HL-60/S4 treated with retinoic acid at 250 ng/mL for 4 days and 3 days (cell line): ENCODE data around the gene POU2F1.
"Not testable (repeated sequence)": the region's sequence is repeated elsewhere in the genome, so short reads cannot be mapped to it uniquely, and the experiment has no call there.

Source experiments
- in situ Hi-C: fragments of 300-500 bp; cut with MboI; formaldehyde crosslinking; loops from 2 replicates; pipeline ENCODE4 v1.7.0; 2022; ENCODE audit warnings: low sequenced_read_pairs

POU2F1 gene

GRCh38 chr1:167230437-167230836, 9.8 kb downstream of the POU2F1 start:
- in situ Hi-C loops: no loop called here

DNA sequence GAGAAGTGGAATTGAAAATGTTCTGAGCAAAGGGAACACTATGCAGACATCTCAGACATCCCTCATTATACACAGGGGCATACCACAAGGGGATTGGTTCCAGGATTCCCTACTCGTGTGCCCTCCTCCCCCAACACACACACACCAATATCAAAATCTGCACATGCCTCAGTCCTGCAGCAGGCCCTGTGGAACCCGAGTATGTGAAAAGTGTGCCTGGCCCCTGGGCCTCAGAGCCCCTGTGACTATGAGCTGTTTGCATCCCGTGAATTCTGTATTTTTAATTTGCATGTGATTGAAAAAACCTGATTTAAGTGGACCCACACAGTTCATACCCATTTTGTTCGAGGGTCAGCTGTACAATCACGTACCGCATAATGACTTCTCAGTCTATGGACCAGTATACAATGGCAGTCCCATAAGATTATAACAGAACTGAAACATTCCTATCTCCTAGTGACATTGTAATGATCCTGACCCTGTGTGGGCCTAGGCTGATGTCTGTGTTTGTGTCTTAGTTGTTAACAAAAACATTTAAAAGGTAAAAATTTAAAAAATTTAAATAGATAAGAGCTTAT, 11.3 kb downstream of the POU2F1 start:
- in situ Hi-C loops: no loop called here

DNA sequence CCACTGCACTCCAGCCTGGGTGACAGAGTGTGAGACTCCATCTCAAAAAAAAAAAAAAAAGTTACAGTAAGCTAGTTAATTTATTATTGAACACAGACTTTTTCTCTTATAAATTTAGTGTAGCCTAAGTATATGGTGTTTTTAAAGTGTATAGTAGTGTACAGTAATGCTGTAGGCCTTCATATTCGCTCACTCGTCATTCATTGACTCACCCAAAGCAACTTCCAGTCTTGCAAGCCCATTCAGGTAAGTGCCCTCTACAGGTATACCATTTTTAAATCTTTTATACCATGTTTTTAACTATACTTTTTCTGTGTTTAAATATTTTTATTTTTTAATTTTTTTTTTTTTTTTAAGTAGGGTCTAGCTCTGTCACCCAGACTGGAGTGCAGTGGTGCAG, 12.1 kb downstream of the POU2F1 start:
- in situ Hi-C loops: no loop called here

- in situ Hi-C loops: no loop called here
Observed at GRCh38 chr1:167233373-167233772, 12.7 kb downstream of the POU2F1 start.

DNA sequence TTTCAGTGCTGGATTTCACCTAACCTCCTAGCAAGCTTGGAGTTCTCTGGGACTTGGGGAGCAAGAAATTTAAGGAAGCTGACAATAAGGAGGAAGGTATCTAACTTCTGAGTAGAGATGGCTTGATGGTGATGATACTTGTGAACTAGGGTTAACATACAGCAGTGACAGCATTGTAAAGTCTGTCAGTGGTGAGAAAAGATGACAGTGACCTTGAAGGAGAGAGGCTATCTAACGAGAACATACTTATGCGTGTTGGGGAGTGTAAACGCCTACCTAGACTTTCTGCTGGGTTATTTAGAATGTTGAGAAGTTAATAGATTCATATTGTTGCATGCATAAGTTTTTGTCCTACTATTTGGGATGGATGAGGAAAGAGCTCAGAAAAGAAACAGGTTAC, 16.3 kb downstream of the POU2F1 start:
- in situ Hi-C loops: no loop called here

DNA sequence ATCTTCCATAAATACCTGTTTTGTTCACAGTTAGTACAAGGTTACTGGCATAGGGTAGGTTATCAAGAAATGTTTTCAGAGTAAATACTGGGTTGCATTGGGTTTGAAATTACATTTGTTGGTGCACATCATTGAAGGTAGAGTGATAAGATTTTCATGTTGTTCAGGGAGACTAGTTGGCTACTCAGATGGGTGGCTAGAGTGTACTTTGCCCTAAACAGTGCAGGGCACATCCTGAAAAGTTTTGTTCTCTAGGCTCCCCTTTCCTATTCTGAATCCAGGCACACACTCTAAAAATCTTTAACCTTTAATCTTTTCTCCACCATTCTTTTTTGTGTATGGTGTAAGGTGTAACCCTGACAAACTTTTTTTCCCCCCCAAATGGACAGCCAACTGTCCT, 18.0 kb downstream of the POU2F1 start:
- in situ Hi-C loops: no loop called here

GRCh38 chr1:167239257-167239656, 18.6 kb downstream of the POU2F1 start:
- in situ Hi-C loops: no loop called here

DNA sequence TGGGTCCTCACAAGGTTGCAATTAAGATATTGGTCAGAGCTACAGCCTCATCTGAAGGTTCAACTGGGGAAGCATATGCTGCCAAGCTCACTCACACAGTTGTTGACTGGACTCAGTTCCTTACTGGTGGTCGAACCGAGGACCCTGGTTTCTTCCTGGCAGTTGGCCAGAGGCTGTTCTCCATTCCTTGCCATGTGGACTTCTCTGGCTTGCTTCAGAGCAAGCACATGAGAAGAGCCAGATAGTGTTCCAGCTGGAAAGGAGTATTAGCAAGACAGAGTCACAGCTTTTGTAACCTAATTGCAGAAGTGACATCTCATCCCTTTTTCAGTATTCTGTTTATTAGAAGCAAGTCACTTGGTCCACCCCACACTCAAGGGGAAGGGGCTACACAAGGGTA, 23.6 kb downstream of the POU2F1 start:
- in situ Hi-C loops: no loop called here

DNA sequence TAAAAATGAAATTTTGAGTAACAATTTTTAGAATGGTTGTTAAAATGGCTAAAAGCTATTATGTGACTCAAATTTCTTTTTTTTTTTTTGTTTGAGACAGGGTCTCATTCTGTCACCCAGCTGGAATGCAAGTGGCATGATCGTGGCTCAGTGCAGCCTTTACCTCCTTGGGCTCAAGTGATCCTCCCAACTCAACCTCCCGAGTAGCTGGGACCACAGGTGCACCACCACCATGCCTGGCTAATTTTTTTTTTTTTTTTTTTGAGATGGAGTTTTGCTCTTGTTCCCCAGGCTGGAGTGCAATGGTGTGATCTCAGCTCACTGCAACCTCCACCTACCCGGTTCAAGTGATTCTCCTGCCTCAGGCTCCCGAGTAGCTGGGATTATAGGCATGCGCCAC, 24.5 kb downstream of the POU2F1 start:
- in situ Hi-C loops: not testable (repeated sequence)

- in situ Hi-C loops: no loop called here
Observed at GRCh38 chr1:167246971-167247370, 26.3 kb downstream of the POU2F1 start.

DNA sequence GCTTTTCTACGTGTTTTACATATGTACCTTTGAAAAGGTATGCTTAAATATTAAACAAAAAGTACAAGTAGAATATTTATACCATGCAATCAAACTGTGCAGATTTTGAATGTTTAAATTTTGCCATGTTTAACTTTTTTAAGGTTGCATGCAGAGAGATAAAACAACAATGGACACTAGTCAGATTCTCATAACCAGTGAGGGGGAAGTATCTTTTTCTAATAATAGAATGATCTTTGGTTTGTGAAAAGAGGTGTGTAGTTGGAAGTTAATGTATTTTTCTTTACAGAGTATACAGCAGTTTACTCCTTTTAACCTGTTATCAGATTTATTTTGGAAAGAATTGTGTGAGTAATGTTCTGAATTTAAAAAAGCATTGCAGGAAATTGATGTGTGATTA, 27.1 kb downstream of the POU2F1 start:
- in situ Hi-C loops: no loop called here

DNA sequence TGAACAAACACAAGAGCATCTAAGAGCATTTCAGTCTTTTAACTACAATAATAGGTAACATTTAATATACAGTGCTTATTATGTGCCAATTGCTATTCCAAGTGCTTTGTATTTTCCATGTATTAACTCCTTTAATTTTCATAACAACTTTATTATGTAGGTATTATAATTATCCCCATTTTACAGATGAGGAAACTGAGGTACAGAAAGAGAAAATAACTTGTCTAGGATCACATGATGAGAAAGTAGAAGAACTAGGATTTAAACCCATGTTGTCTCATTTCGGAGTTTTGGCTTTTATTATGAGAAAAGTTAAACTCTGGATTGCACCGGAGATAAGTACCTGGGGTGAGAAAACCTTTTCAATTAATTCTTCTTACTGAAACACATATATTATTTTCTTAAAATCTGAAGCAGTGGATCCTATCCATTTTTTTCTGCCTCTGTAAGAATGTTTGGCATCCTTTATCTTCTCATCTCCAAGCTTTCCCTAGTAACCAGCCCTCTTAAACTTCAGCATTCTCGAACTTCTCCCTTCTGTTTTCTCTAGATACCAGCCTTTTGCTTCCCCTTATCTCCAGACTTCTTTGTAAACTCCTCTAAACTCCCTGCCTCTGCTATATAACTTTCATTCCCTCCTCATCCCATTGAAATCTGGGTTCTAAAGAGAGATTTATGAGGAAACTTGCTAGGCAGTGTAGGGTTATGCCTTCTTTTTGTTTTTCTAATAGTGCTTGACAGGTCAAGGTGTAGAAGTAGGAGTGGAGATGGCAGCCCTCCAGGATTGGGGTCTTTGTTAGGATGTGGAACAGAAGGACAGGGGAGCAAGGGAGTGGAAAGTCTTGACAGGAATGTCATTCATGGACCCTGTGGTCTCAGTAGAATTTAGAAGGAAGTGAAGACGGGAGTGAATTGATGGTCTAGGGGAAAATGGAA, 28.3 kb downstream of the POU2F1 start:
- in situ Hi-C loops: no loop called here

DNA sequence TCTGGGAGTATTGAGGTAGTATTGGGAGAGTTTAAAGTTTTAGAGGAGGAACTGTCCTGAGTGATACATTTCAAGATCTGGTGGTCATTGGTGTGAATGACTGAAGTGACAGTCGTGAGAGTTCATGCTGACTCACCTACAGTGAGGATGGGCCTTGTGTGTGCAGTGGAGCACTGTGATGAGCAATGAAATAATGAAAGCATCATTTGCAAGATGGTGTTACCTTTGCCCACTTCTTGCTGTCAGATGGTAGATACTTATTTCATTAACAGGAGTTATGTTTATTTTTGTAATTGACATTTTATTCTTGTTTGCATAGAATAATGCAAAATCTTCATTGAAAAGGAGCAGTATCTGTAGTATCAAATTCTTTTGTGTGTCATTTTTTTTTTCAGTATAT, 29.0 kb downstream of the POU2F1 start:
- in situ Hi-C loops: loop anchor here (25.0 kb wide), 1 partner anchor 288 kb away; no protein-coding TSS in a partner anchor

DNA sequence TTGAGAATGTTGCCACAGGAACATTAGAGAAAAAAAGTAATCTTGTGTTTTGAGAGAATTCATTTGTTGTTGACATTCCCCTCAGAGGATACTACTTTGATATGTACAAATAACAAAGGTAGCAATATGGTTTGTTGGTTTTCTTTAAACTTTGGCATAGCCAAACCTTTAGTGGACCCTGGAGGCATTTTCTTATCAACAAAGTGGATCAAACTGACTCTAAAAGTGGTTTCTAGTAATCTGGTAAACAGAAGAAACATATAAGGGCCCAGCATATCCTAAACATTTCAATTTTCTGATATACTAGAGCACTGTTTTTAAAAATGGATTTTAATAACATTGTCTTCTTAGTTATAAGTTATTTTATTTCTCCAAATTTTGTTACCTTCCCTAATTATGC, 29.8 kb downstream of the POU2F1 start:
- in situ Hi-C loops: loop anchor here (25.0 kb wide), 1 partner anchor 287 kb away; no protein-coding TSS in a partner anchor

DNA sequence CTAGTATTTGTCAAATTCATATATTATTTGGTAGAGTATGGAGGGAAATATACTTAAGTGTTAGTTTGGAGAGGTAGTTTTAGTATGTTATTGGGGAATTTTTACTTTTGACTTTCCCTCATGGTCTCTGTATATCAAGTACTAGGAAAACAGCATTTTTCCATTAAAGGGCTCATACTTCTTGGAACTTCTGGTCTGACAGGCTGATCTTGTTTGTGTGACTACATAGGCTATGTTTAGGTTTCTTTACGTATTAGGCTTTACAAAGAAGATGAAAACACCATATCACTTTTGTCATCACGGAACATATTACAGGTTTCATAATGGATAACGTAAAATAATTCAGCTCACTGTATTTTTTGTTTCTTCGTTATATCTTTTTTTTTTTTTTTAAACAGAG, 30.8 kb downstream of the POU2F1 start:
- in situ Hi-C loops: loop anchor here (25.0 kb wide), 1 partner anchor 286 kb away; no protein-coding TSS in a partner anchor

- in situ Hi-C loops: loop anchor here (25.0 kb wide), 1 partner anchor 284 kb away; no protein-coding TSS in a partner anchor
Observed at GRCh38 chr1:167252986-167253385, 32.3 kb downstream of the POU2F1 start.

GRCh38 chr1:167258858-167259257, 38.2 kb downstream of the POU2F1 start:
- in situ Hi-C loops: loop anchor here (25.0 kb wide), 1 partner anchor 278 kb away; no protein-coding TSS in a partner anchor

DNA sequence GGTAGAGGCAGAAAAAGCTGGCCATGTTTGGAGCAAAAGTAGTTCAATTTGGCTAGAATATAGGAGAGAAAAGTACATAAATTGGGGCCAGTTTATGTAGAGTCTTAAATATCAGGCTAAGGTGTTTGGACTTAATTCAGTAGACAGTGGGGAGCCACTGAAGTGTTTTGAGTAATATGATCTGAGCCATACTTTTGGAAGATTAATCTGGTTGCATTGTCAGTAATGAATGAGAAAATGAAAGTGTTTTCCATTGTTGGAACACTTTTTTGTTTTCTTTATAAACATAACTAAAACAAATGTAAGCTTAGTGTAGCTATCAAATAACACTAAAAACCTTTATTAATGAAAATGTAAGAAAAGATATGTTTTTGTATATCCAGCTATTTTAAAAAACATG, 42.1 kb downstream of the POU2F1 start:
- in situ Hi-C loops: loop anchor here (5.0 to 25.0 kb wide), 2 partner anchors 179 to 274 kb away; no protein-coding TSS in a partner anchor

DNA sequence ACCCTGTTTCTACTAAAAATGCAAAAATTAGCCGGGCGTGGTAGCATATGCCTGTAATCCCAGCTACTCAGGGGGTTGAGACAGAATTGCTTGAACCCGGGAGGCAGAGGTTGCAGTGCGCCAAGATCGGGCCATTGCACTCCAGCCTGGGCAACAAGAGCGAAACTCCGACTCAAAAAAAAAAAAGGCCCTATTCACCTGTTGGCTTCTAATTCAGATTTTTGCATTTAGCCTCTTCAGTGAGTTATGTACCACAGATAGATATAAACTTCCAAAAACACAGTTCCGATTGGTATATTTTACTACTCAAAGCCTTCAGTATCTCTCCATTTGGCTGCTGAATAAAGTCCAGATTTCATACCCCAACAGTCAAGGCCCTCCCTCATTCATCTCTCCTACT, 42.7 kb downstream of the POU2F1 start:
- in situ Hi-C loops: loop anchor here (5.0 to 25.0 kb wide), 2 partner anchors 179 to 274 kb away; no protein-coding TSS in a partner anchor

GRCh38 chr1:167263819-167264464, 43.3 kb downstream of the POU2F1 start:
- in situ Hi-C loops: loop anchor here (5.0 to 25.0 kb wide), 2 partner anchors 178 to 273 kb away; no protein-coding TSS in a partner anchor

DNA sequence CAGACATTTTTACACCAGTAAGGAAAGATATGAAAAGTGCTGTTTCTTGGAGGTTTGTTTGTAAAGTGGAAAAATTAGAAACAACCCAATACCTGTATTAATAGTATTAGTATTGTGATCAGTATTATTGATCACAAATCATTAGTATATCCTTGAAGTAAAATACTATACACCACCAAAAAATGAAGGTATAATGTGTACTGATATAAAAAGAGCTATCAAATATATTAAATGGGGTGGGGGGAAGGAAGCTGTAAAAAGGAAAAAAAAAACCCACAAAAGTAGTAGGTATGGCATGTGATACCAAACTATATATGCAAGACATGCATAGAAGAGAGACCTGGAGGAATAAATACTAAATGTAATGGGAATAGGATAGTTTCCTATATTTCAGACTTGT, 46.3 kb downstream of the POU2F1 start:
- in situ Hi-C loops: loop anchor here (25.0 kb wide), 1 partner anchor 270 kb away; no protein-coding TSS in a partner anchor
